Measurements from ENCODE around the gene ZNF384. TPM values are rescaled to one million over a fixed set of nuclear protein-coding genes. Genes with fewer than 3 reads are reported as not detected.

The ZNF384 gene
- polyA plus RNA-seq, 1 donor (not counting 4 experiments of a cell fraction or from before 2014, with no cell fraction given): 29.0 TPM

- no peak for FAIRE-seq
- Histone ChIP-seq H3K27ac (ENCODE audit: control insufficient read depth, insufficient read depth, low read length) (no peak overlapping the region), H3K9me1 (ENCODE audit: control insufficient read depth, extremely low read depth, insufficient read depth, low read length) (no peaks in the 10 kb centered on the region), H4K20me1 (ENCODE audit: control insufficient read depth, extremely low read depth, insufficient read depth, low read length) (no peaks in the 10 kb centered on the region), H3K79me2 (ENCODE audit: control insufficient read depth, insufficient read depth, low read length) (no peaks in the 10 kb centered on the region), H3K4me3 (ENCODE audit: control insufficient read depth in 2 of 3, extremely low read depth in 1 of 3, insufficient read depth in 2 of 3, low read depth in 1 of 3, low read length in 3 of 3) (no peak overlapping the region), H3K4me2 (ENCODE audit: control insufficient read depth, extremely low read depth, insufficient read depth, low read depth, low read length) (no peak overlapping the region), H3K4me1 (ENCODE audit: control insufficient read depth, extremely low read depth, insufficient read depth, low read length) (no peaks in the 10 kb centered on the region), H3K27me3 (ENCODE audit: control insufficient read depth, extremely low read depth, insufficient read depth, low read length) (peaks cover 9% of the 10 kb centered on the region), H3K9me3 (ENCODE audit: control insufficient read depth, low read depth, low read length) (peaks cover 17% of the 10 kb centered on the region), H2AFZ (ENCODE audit: control insufficient read depth, low read length) (no peak overlapping the region), H3K36me3 (ENCODE audit: control insufficient read depth in 2 of 2, extremely low read depth in 1 of 2, insufficient read depth in 2 of 2, low read length in 2 of 2) (no peaks in the 10 kb centered on the region), H3K9ac (ENCODE audit: control insufficient read depth, extremely low read depth, insufficient read depth, low read length) (no peak overlapping the region)
- TF ChIP-seq EZH2 (IDR thresholded peaks at IDR 0.05; ENCODE audit: low read length) (no peak), CTCF (optimal IDR thresholded peaks at IDR 0.05 in 1 of 3, IDR thresholded peaks at IDR 0.05 in 1 of 3, conservative IDR thresholded peaks at IDR 0.05 in 1 of 3; ENCODE audit: extremely low read depth in 1 of 3, insufficient read depth in 2 of 3, low read length in 3 of 3) (peak in 1 of 3 experiments; percentile 36)
- dilution Hi-C loops (cut with MboI; ENCODE audit: extremely low pct_ligation_motif_present, low sequenced_read_pairs): no loop called here
- no peak for DNase-seq (ENCODE audit: low read depth, low spot score)
Observed at GRCh38 chr12:6644903-6645302, 44.3 kb downstream of the ZNF384 start.

GRCh38 chr12:6644257-6644596, 44.9 kb downstream of the ZNF384 start:
- Histone ChIP-seq H3K9me3 (ENCODE audit: control insufficient read depth, low read depth, low read length) (peaks cover 17% of the 10 kb centered on the region), H3K27ac (ENCODE audit: control insufficient read depth, insufficient read depth, low read length) (no peak overlapping the region), H4K20me1 (ENCODE audit: control insufficient read depth, extremely low read depth, insufficient read depth, low read length) (no peaks in the 10 kb centered on the region), H3K9ac (ENCODE audit: control insufficient read depth, extremely low read depth, insufficient read depth, low read length) (no peak overlapping the region), H3K4me1 (ENCODE audit: control insufficient read depth, extremely low read depth, insufficient read depth, low read length) (no peaks in the 10 kb centered on the region), H3K4me3 (ENCODE audit: control insufficient read depth in 2 of 3, extremely low read depth in 1 of 3, insufficient read depth in 2 of 3, low read depth in 1 of 3, low read length in 3 of 3) (no peak overlapping the region), H2AFZ (ENCODE audit: control insufficient read depth, low read length) (no peak overlapping the region), H3K9me1 (ENCODE audit: control insufficient read depth, extremely low read depth, insufficient read depth, low read length) (no peaks in the 10 kb centered on the region), H3K4me2 (ENCODE audit: control insufficient read depth, extremely low read depth, insufficient read depth, low read depth, low read length) (no peak overlapping the region), H3K27me3 (ENCODE audit: control insufficient read depth, extremely low read depth, insufficient read depth, low read length) (peaks cover 9% of the 10 kb centered on the region), H3K36me3 (ENCODE audit: control insufficient read depth in 2 of 2, extremely low read depth in 1 of 2, insufficient read depth in 2 of 2, low read length in 2 of 2) (no peaks in the 10 kb centered on the region), H3K79me2 (ENCODE audit: control insufficient read depth, insufficient read depth, low read length) (no peaks in the 10 kb centered on the region)
- TF ChIP-seq CTCF (optimal IDR thresholded peaks at IDR 0.05 in 1 of 3, IDR thresholded peaks at IDR 0.05 in 1 of 3, conservative IDR thresholded peaks at IDR 0.05 in 1 of 3; ENCODE audit: extremely low read depth in 1 of 3, insufficient read depth in 2 of 3, low read length in 3 of 3) (no peak), EZH2 (IDR thresholded peaks at IDR 0.05; ENCODE audit: low read length) (no peak)
- DNase-seq (ENCODE audit: low read depth, low spot score) (no peak), FAIRE-seq (no peak)
- dilution Hi-C loops (cut with MboI; ENCODE audit: extremely low pct_ligation_motif_present, low sequenced_read_pairs): no loop called here
